Aorta (tissue), 5 donors: ENCODE results near the gene EEF1A2. TPM values are rescaled to one million over a fixed set of nuclear protein-coding genes. Genes with fewer than 3 reads are reported as not detected.
"Not testable (repeated sequence)": the region's sequence is repeated elsewhere in the genome, so short reads cannot be mapped to it uniquely, and the experiment has no call there.

Experiments used
- ATAC-seq: fragments of 200-7000 bp; cut with Tn5 transposase; one replicate; pipeline ENCODE4 v1.9.1; 2022; ENCODE audit warnings: moderate library complexity; ENCODE audit not compliant: low FRiP score
- DNase-seq, 2 donors: peaks; one replicate each; pipeline ENCODE4 v3.0.0-alpha.2; 2020
- H3K27ac ChIP-seq, 2 donors: one replicate each; pipeline ENCODE4 v1.5.1; 2013; ENCODE audit warnings: low read length in 2 of 2, mild to moderate bottlenecking in 2 of 2, moderate library complexity in 2 of 2, control low read depth in 1 of 2, inconsistent platforms in 1 of 2, low read depth in 1 of 2
- H3K27me3 ChIP-seq, 2 donors: one replicate each; pipeline ENCODE4 v1.6.1; 2013; ENCODE audit warnings: control low read depth in 1 of 2, low read length in 1 of 2, mild to moderate bottlenecking in 1 of 2, moderate library complexity in 1 of 2; ENCODE audit not compliant: insufficient read depth in 2 of 2, control insufficient read depth in 1 of 2
- H3K36me3 ChIP-seq, 2 donors: one replicate each; pipeline ENCODE4 v1.6.1; 2013; ENCODE audit warnings: control low read depth in 1 of 2, low read length in 1 of 2, mild to moderate bottlenecking in 1 of 2; ENCODE audit not compliant: insufficient read depth in 2 of 2, control insufficient read depth in 1 of 2
- H3K4me1 ChIP-seq, 2 donors: one replicate each; pipeline ENCODE4 v1.6.1; 2013; ENCODE audit warnings: low read length in 2 of 2, control low read depth in 1 of 2, mild to moderate bottlenecking in 1 of 2, moderate library complexity in 1 of 2; ENCODE audit not compliant: insufficient read depth in 2 of 2, control insufficient read depth in 1 of 2
- H3K4me3 ChIP-seq, 2 donors: one replicate each; pipeline ENCODE4 v1.5.1; 2013; ENCODE audit warnings: low read length in 2 of 2, control low read depth in 1 of 2, mild to moderate bottlenecking in 1 of 2
- H3K9me3 ChIP-seq: one replicate; pipeline ENCODE4 v1.6.1; 2013; ENCODE audit warnings: mild to moderate bottlenecking, low read length; ENCODE audit not compliant: control insufficient read depth
- WGBS, 2 donors: extraction: QIAGEN DNeasy Blood & Tissue Kit; methylation state at CpG; one replicate each; pipeline ENCODE4 v1.1.7; 2013; 5-methylcytosine and 5-hydroxymethylcytosine counted together
- intact Hi-C, 2 donors: fragments of 100-400 bp; cut with DNase I; formaldehyde crosslinking; loops; one replicate each; pipeline versions ENCODE4 v1.14.2 to v1.15.0; 2022
- polyA plus RNA-seq, 2 donors: library from polyadenylated mRNA; stranded (reverse); fragments of 200-250 nt; gene quantifications; one replicate each; pipeline ENCODE4 v1.2.3, GENCODE V29; 2013
- total RNA-seq, 2 donors: library from RNA; stranded (reverse); fragmentation: NEBNext Ultra II Directional; extraction: Animal tissue kit (Norgen Biotek cat#: 25700); gene quantifications; one replicate each; pipeline ENCODE4 v1.2.1, GENCODE V29; 2021
- donor health status: healthy with polysubstance abuse.
- donor health status: Bipolar disorder and iron deficiency.
- donor health status: DM: no; HTN: no; CAD: no.
- donor health status: DM: no; HTN: no; CAD: no.
- donor health status: DM: yes; HTN: yes; CAD: no.

Gene EEF1A2
- total and polyA plus RNA-seq, 4 donors, result 0.64 to 6.0 (median 1.2) TPM

DNA sequence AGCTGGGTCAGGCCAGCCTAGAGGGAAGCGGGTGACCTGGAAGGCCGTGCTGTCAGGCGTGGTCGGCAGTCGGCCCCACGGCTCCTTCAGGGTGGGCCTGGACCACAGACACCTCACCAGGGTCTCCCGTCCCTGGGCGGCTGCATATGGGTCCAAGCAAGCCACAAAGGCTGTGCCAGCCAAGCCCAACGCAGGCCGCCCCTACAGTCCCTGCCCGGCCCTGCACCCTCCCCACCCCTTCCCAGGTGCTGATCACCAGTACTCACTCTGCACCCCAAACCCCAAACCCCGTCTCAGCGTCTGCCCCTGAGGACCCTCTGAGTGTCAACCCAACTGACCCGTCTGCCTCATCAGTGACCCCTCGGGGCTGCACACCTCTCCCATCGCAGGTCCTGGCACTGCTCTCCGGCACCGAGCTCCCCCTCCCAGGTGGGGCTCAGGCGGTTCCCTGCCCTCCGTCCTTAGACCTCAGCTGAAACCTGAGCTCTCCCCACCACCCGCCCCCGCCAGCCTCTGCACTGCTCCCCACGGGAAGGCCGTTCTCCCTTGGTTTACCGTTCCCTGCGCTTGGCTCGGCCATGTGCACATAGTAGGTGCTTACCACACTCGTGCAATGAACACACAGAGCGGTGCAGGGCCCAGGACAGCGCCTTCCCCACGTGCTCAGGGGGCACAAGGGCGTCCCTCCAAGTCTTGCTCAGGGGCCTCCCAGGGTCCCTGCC is 20.2 kb upstream of the EEF1A2 start:
- H3K27me3 ChIP-seq, result no peaks in the 10 kb centered on the region
- no peak overlapping the region for H3K27ac ChIP-seq
- no peaks in the 10 kb centered on the region for H3K9me3 ChIP-seq
- ATAC-seq, result no peak
- intact Hi-C loops, result no loop called here
- WGBS, 2 donors, result 74 to 76% methylated on average over 30 to 32 of the region's 32 CpGs
- H3K36me3 ChIP-seq, result no peaks in the 10 kb centered on the region
- DNase-seq, result peak; percentile 54 to 80
- H3K4me1 ChIP-seq, result no peaks in the 10 kb centered on the region
- H3K4me3 ChIP-seq, result no peak overlapping the region

DNA sequence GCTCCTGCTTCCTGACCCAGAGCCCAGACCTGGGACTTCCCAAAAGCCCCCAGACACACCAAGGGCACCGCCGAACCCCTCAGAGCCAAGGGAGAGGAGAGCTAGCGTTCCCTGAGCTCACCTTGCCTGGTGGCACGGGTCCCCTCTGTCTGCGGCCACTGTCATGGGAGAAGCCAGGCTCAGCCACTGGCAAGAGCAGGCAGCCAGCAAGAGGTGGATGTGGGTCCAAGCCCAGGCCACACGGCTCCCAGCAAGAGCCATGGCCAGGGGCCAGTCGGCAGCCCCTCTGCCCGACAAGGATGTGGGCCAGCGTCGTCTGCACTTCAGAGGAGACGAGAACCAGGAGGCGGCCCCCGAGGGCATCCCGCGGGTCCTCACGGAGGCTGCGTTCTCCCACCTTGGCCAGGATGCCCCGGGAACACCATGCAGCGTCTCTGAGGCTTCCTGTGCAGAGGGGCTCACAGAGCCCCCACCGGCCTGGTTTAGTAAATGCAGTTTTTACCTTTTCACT is 19.5 kb upstream of the EEF1A2 start:
- DNase-seq (peak in 1 of 2 donors; percentile 46), ATAC-seq (no peak)
- no peak overlapping the region for H3K27ac ChIP-seq
- H3K27me3 ChIP-seq, result no peaks in the 10 kb centered on the region
- WGBS, 2 donors, result 83 to 86% methylated on average over 20 of the region's 20 CpGs
- H3K9me3 ChIP-seq, result no peaks in the 10 kb centered on the region
- H3K36me3 ChIP-seq, result no peaks in the 10 kb centered on the region
- no peak overlapping the region for H3K4me3 ChIP-seq
- no peaks in the 10 kb centered on the region for H3K4me1 ChIP-seq
- intact Hi-C loops, result no loop called here

DNA sequence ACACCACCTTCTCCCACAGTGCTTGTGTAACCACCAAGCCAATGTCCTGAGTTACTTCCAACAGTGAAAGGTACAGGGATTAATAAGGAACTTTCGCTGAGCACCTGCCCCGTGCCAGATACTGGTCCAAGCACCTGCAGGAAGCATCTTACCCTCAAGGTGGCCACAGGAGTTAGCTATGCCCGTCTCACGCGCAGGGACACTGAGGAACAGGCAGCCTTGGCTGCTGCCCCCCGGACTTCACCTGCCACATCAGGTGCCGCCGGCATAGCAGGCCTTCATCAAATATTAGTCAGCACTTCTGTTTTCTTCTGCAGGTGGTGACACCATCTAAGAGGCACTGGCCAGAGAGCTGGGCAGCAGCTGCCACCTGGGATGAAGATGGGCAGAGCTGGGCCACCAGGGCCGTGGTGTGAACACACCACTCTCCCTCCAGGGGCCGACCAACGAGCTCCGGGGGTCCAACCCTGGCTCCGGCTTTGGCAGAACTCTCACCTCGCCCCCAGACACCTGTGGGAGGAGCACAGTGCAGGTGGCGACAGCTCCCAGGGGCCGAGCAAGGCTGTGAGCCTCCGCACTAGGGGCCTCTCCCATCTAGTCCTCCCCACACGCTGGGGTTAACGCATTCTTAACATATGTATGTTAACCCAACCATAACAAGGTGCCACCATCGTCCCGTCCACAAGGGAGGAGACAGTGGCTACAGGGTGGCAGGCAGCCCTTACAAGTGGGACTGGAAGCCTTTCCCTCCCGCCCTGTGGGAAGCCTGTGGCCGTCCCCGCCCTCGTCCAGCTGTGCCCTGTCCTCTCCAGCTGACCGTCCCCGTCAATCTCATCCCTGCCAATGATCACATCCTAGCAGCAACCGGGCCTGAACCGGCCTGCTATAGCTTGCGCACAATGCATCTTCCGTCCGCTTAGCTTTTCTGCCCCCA is 18.8 kb upstream of the EEF1A2 start:
- WGBS, 2 donors, result 94 to 96% methylated on average over 32 of the region's 32 CpGs
- Histone ChIP-seq H3K27me3 (no peaks in the 10 kb centered on the region), H3K4me3 (no peak overlapping the region), H3K4me1 (no peaks in the 10 kb centered on the region), H3K9me3 (no peaks in the 10 kb centered on the region), H3K27ac (no peak overlapping the region), H3K36me3 (no peaks in the 10 kb centered on the region)
- ATAC-seq (no peak), DNase-seq (peak in 1 of 2 donors; percentile 69)
- intact Hi-C loops, result no loop called here

DNA sequence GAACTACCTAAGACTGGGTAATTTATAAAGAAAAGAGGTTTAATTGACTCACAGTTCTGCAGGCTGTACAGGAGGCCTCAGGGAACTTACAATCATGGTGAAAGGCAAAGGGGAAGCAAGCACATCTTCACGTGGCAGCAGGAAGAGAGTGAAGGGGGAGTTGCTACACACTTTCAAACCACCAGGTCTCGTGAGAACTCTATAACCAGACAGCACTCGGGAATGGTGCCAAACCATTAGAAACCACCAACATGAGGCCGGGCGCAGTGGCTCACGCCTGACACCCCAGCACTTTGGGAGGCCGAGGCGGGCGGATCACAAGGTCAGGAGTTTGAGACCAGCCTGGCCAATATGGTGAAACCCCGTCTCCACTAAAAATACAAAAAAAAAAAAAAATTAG is 15.6 kb upstream of the EEF1A2 start:
- H3K27ac ChIP-seq, intact Hi-C loops, ATAC-seq, H3K27me3 ChIP-seq, H3K4me3 ChIP-seq, H3K9me3 ChIP-seq, H3K36me3 ChIP-seq, H3K4me1 ChIP-seq: not testable (repeated sequence)
- peak in 1 of 2 donors; percentile 41 for DNase-seq
- WGBS, 2 donors, result 67 to 76% methylated on average over 7 to 10 of the region's 10 CpGs

DNA sequence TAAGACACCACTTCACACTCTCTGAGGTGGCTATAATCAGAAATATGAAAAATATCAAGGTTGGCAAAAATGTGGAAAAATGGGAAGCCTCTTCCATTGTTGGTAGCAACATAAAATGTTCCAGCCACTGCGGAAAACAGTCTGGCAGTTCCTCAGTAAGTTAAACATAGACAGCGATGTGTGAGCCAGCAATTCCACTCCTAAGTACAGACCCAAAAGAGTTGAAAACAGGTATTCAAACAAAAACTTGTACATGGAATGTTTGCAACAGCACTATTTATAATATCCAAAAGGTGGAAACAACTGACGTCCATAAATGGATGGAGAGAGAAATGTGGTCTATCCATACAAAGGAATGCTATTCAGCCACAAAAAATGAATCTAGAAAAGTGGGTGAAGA is 14.3 kb upstream of the EEF1A2 start:
- WGBS, 2 donors, result 84 to 88% methylated on average over 3 of the region's 3 CpGs
- Histone ChIP-seq H3K9me3 (peaks cover 2% of the 10 kb centered on the region), H3K4me3 (no peak overlapping the region), H3K4me1 (no peaks in the 10 kb centered on the region), H3K27ac (no peak overlapping the region), H3K27me3 (no peaks in the 10 kb centered on the region), H3K36me3 (no peaks in the 10 kb centered on the region)
- ATAC-seq (no peak), DNase-seq (no peak)
- intact Hi-C loops, result no loop called here

DNA sequence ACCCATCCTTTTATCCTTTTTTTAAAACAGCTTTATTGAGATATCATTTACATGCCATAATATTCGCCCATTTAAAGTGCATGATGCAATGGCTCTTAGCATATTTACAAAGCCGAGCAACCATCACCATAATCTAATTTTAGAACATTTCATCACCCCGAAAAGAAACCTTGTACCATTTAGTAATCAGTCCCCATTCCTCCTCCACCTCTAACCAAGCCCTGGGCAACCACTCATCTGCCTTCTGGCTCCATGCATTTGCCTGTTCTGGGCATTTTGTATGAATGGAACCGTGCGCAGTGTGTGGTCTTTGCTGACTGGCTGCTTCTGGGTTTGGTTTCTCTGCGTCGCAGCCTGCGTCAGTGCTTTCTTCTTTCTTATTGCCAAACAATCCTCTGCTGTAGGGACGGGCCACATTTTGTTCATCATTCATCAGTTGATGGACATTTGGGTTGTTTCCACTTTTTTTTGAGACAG is 10.2 kb upstream of the EEF1A2 start:
- intact Hi-C loops, result no loop called here
- Histone ChIP-seq H3K27ac (no peak overlapping the region), H3K36me3 (no peaks in the 10 kb centered on the region), H3K27me3 (no peaks in the 10 kb centered on the region), H3K4me1 (no peaks in the 10 kb centered on the region), H3K9me3 (peaks cover 11% of the 10 kb centered on the region), H3K4me3 (no peak overlapping the region)
- DNase-seq (peak in 1 of 2 donors; percentile 3), ATAC-seq (no peak)
- WGBS, 2 donors, result 86 to 89% methylated on average over 9 of the region's 9 CpGs

DNA sequence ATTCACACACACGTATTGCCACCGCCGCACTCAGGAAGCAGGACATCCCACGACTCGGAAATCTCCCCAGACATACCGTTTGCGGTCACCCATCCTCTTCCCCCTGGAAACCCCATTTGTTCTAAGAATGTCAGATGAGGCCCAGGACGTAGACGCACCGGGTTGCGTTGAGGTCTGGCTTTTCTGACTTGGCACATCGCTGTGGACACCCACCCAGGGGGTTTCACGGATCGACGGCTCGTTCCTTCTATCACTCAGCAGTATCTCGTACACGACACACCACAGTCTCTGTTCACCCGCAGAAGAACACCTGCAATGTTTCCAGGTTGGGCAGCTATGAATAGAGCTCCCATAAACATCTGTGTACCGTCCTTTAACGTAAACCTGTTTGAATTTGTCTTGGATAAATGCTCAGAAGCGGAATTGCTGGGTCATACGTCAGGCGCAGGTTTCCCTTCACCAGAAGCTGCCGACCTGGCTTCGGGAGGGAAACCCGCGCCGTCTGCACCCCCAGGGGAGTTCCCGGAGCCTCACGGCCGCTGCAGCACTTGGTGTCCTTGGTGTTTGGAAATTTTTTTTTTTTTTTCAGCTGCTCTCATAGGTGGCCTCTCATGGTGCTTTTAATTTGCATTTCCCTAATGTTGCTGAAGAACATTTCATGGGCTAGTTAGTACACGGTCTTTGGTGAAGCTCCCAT is 9.3 kb upstream of the EEF1A2 start:
- DNase-seq (peak in 1 of 2 donors; percentile 43), ATAC-seq (no peak)
- Histone ChIP-seq H3K27me3 (no peaks in the 10 kb centered on the region), H3K4me3 (no peak overlapping the region), H3K9me3 (peaks cover 13% of the 10 kb centered on the region), H3K27ac (no peak overlapping the region), H3K4me1 (no peaks in the 10 kb centered on the region), H3K36me3 (no peaks in the 10 kb centered on the region)
- WGBS, 2 donors, result 88 to 89% methylated on average over 33 of the region's 33 CpGs
- intact Hi-C loops, result no loop called here

DNA sequence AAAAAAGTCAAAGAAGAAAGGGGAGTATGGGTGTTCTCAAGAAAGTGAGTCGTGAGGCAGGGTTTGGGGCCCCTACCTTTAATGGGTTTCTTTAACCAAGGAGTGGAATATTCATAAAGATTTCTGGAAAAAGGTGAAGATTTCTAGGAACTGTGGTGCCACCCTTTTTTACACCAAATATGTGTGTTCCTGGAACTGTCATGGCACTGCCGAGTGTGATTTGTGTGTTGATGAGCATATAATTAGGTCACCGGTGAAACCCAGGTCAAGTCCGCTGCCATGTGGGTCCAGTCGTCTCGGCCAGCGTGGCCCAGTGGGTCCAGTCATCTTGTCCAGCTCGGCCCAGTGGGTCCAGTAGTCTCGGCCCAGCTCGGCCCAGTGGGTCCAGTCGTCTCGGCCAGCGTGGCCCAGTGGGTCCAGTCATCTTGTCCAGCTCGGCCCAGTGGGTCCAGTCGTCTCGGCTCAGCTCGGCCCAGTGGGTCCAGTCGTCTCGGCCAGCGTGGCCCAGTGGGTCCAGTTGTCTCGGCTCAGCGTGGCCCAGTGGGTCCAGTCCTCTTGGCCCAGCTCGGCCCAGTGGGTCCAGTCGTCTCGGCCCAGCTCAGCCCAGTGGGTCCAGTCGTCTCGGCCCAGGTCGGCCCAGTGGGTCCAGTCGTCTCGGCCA is 8.3 kb upstream of the EEF1A2 start:
- intact Hi-C loops, result no loop called here
- no peak overlapping the region for H3K27ac ChIP-seq
- ATAC-seq (no peak), DNase-seq (peak in 1 of 2 donors; percentile 59)
- H3K4me3 ChIP-seq, result no peak overlapping the region
- 92% methylated on average over 27 to 30 of the region's 30 CpGs for WGBS, 2 donors
- H3K27me3 ChIP-seq, result no peaks in the 10 kb centered on the region
- H3K36me3 ChIP-seq, result no peaks in the 10 kb centered on the region
- H3K4me1 ChIP-seq, result no peaks in the 10 kb centered on the region
- H3K9me3 ChIP-seq, result peaks cover 13% of the 10 kb centered on the region
